PC-9 (cell line): ENCODE results near the gene TBX15.

Experiments
- EZH2 ChIP-seq: fragments of 200-600 bp; sonication (generic); IDR thresholded peaks from 2 replicates; pipeline ENCODE4 v1.8.0; 2017; ENCODE audit warnings: antibody characterized with exemption, low read depth
- TF ChIP-seq, protein P1 (sequence below): fragments of 200-600 bp; sonication (generic); conservative IDR thresholded peaks from 2 replicates; pipeline ENCODE4 v1.6.1; 2017; ENCODE audit warnings: mixed run types, antibody characterized with exemption, mild to moderate bottlenecking, moderate library complexity

DNA sequence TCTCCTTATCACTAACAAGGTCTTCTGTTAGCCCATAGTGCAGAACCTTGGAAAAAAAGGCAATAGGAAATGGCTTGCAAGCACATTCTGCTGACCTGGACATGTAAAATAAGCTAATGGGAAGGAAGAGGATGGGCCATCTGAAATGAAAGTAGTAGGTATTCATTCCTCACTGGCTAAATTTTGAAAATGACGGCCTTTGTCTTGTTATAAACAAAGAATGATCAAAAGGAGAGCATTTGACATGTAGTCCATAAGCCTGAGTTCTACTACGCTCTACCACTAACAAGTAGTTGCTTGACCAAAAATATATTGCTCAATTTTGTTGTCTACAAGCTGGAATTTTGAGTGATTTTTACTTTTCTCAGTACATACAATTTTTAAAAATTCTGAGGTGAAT is 75.6 kb downstream of the TBX15 start:
- TF ChIP-seq, protein P1, sequence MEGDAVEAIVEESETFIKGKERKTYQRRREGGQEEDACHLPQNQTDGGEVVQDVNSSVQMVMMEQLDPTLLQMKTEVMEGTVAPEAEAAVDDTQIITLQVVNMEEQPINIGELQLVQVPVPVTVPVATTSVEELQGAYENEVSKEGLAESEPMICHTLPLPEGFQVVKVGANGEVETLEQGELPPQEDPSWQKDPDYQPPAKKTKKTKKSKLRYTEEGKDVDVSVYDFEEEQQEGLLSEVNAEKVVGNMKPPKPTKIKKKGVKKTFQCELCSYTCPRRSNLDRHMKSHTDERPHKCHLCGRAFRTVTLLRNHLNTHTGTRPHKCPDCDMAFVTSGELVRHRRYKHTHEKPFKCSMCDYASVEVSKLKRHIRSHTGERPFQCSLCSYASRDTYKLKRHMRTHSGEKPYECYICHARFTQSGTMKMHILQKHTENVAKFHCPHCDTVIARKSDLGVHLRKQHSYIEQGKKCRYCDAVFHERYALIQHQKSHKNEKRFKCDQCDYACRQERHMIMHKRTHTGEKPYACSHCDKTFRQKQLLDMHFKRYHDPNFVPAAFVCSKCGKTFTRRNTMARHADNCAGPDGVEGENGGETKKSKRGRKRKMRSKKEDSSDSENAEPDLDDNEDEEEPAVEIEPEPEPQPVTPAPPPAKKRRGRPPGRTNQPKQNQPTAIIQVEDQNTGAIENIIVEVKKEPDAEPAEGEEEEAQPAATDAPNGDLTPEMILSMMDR: no peak
- no peak for TF ChIP-seq EZH2
